HG03045 (cell line): Measurements from ENCODE around the gene PARD3.

Experiments used
- ATAC-seq: cut with Tn5 transposase; IDR thresholded peaks from one replicate; pipeline ENCODE4 v1.9.1; 2021; ENCODE audit warnings: mild to moderate bottlenecking, moderate library complexity; ENCODE audit not compliant: unreplicated experiment

The PARD3 gene

GRCh38 chr10:34102893-34103506, 712.1 kb downstream of the PARD3 start:
- ATAC-seq = no peak

DNA sequence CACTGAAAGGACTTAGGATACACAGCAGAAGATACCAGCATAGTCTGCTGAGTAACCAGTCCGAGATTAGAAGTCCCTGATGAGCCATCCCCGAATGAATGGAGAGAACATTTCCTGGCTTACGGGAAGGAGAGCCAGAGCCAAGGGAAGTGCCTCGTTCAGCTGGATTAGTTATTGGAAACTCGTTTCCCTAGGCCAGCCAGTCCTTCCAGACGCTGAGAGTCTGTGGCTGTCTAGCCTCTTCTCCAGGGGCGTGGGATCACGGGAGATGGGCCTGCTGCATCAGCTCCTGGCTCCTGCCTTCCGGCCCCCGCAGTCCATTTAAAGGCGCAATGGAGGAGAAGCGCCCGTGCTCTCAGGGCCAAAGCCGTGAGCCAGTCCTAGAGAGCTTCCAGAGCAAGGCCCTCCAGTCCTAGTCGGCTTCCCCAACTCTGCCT, 712.8 kb downstream of the PARD3 start:
- no peak for ATAC-seq

DNA sequence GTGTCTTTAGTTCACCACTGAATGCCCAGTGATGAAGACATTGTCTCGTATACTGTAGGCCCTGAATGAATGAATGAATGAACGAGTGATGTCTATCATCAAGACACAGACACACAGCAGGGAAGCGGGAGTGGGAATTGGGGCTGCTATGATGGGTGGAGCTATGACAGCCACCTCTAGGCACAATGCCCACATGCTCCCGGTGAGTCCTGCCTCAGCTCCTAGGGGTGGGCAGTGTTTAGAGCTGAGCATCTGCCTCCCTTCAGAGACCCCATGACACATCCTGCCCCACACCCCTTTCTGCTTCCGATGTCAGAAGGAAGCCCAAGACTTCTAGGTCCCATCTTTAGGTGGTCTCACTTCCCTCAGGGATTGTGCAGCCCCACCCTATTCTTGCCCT, 714.1 kb downstream of the PARD3 start:
- ATAC-seq = no peak

DNA sequence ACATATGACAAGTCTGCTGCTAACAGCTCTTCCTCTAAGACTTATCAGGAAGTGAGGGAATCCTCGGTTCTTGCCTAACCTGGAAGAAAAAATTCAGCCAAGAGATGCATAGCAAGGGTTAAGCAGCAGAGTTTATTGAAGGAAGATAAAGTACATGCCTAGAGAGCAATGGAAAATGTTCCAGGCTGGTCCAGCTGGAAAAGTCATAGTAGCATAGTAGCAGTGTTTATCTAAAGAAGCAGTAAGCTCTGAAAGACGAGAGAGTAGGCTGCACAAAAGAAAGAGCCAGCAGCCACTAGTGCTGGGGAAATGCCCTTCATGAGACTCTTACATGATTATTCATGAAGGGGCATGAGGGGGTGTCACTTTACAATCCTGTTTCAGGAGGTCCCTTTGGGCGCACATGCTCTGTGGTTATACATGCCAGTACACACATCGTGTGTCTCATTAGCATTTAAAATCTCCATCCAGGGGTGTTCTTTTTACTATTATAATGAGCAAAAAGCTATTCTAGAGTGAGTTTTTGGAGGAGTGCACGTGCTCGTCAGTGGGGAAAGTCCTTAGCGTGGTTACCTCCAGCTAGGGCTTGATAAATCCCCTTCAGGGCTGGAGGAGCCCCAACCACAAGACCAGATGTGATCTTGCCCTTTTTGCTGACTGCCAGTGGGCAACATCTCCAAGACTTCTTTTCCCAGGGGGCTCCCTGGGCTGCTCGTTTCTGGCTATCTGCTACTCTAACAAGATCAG, 716.1 kb downstream of the PARD3 start:
- ATAC-seq = no peak

DNA sequence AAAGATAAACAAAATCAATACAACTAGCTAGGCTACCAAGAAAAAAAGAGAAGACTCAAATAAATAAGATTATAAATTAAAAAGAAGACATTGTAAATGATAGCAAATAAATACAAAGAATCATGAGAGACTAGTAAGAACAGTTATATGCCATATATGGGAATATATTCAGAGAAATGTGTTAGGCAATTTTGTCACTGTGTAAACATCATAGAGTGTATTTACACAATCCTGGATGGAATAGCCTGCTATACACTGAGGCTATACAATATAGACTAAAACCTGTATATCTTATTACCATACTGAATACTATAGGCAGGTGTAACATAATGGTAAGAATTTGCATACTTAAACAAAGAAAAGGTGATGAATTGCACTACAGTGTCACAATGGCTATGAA, 717.4 kb downstream of the PARD3 start:
- ATAC-seq = no peak

- ATAC-seq = no peak
These were observed 720.1 kb downstream of the PARD3 start for GRCh38 chr10:34094961-34095360.

- ATAC-seq = no peak
These were observed 720.9 kb downstream of the PARD3 start for GRCh38 chr10:34094146-34094696.

GRCh38 chr10:34092891-34093290, 722.2 kb downstream of the PARD3 start:
- no peak for ATAC-seq

DNA sequence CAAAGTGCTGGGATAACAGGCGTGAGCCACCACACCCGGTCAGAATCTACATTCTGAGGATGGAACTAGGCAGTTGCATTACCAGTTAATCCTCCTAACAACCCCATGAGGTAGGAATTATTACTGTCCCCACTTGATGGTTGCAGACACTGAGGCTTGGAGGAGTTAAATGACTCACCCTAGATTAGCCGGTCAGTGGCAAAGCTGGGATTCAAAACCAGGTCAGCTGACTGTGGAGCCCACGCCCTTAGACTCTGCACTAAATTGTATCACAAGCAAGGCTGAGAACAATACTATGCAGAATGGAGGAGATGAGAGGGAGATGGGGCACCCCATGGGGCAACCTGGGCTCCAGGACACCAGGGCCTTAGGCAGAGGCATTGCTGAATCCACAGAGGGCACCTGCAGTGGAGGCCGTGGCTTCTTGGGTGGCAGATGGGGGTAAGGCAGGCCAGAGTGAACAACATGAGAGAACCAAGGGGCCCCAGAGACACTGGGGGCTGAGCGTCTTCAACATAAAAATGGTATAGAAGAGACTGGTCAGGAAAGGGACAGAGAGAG, 723.4 kb downstream of the PARD3 start:
- no peak for ATAC-seq

DNA sequence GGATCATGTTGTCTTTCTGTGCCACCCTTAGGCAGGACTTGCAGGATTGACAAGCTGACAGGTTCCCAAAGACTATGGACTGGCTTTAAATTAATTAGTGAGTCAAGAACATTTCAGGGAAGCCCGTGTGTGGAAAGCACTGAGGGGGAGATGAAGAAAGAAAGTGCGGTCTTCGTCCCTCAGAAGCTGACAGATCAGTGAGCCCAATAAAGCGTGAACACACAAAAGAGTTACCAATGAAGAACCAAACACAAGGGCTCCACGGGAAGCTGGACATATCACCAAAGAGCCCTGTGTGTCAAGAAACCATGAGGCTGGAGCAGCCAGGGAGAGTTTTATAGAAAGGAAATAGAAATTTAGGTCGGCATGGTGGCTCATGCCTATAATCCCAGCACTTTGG, 725.8 kb downstream of the PARD3 start:
- no peak for ATAC-seq

DNA sequence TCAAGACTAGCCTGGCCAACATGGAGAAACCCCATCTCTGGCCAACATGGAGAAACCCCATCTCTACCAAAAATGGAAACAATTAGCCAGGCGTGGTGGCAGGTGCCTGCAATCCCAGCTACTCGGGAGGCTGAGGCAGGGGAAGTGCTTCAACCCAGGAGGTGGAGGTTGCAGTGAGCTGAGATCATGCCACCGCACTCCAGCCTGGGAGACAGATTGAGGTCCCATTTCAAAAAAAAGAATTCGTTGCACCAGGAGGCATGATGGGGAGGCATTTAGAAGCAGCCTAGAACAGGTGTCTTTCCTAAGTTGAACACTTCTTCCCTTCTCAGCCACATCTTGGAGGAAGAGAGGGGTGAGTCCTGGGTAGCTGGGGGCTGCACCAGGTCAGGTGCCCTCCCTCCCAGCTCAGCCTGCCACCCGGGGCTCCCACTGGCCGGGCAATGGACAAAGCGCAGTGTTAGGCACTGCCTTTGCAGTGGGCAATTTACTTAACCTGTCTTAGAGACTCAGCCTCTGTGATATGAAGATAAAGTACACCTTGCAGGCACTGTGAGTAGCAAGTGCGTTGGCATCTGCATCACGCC, 726.8 kb downstream of the PARD3 start:
- ATAC-seq = no peak

GRCh38 chr10:34087095-34087418, 728.0 kb downstream of the PARD3 start:
- ATAC-seq = no peak

GRCh38 chr10:34083567-34083966, 731.5 kb downstream of the PARD3 start:
- no peak for ATAC-seq

GRCh38 chr10:34081948-34082347, 733.1 kb downstream of the PARD3 start:
- ATAC-seq = no peak

- ATAC-seq = no peak
These were observed 733.8 kb downstream of the PARD3 start for GRCh38 chr10:34081347-34081743.

- no peak for ATAC-seq
These were observed 734.4 kb downstream of the PARD3 start for GRCh38 chr10:34080485-34081346.

DNA sequence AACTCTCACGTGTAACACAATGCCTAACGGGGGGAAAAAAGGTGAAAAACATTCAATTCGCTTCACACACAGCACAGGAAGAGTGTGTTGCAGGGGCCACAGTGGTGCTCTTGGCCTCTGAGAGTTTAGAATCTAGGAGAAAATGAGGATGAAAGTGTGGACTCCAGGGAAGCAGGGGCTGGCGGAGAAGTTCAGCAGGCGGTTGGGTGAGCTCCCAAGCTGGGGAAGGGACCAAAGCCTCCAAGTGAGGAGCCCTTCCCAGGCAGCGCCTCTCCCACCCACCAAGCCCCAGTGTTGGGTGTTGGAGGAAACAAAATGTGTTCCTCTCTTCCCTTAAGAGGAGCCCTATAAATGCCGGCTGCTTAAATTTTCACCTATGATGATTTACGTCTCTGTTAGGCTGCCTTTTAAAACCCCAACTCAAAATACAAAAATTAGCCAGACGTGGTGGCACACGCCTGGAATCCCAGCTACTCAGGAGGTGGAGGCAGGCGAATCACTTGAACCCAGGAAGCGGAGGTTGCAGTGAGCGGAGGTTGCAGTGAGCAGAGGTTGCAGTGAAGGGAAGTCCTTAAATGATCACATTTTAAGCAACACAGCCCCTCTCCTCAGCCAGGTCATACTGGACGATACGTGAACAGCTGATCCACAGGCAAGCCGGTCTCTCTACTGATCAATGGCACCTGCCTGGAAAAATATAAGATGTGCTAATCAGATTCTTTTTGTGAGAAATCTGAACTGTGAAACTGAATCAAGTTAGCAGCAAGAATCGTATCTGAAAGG, 735.2 kb downstream of the PARD3 start:
- no peak for ATAC-seq

GRCh38 chr10:34078745-34079470, 736.2 kb downstream of the PARD3 start:
- no peak for ATAC-seq

DNA sequence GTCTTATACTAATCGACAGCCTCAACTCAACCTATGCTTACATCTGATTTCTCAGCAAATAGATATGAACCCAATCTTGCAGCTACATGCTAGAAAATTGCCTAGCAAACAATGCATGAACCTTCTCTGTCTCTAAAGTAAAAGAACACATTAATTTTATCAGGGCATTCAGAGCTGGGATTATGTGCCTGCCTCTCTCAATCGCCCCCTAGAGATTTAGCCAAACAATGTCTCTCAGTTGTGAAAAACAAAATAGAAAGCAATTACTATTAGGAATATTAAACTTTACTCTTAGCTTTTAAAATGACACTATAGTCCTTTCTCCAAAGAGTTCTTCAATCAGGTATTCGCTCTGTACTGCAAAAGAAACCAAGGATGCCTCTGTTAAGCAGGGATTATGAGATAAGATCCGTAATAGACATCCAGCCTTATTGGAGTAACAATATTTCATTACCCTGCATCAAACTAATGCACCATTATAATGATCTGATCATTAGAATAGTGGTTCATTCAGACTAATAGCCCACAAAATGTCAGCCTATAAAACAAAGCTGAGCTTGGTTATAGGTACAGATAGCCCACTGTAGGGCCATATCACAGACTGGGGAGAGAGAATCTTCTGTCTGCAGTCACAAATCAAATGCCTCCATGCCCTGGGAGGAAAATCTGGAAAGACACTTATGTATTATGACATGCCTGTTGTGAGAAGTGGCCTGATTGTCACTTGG, 736.9 kb downstream of the PARD3 start:
- no peak for ATAC-seq
